Measurements from ENCODE around the gene CACNA1D.

The CACNA1D gene

GRCh38 chr3:53677413-53677812, 183.0 kb downstream of the CACNA1D start:
- in situ Hi-C loops (cut with HindIII; ENCODE audit: low sequenced_read_pairs) = no loop called here

GRCh38 chr3:53680028-53680427, 185.6 kb downstream of the CACNA1D start:
- in situ Hi-C loops (cut with HindIII; ENCODE audit: low sequenced_read_pairs) = no loop called here

- in situ Hi-C loops (cut with HindIII; ENCODE audit: low sequenced_read_pairs) = no loop called here
These were observed 188.4 kb downstream of the CACNA1D start for GRCh38 chr3:53682807-53683206.

- in situ Hi-C loops (cut with HindIII; ENCODE audit: low sequenced_read_pairs) = no loop called here
These were observed 193.7 kb downstream of the CACNA1D start for GRCh38 chr3:53688066-53688465.

GRCh38 chr3:53688989-53689388, 194.6 kb downstream of the CACNA1D start:
- in situ Hi-C loops (cut with HindIII; ENCODE audit: low sequenced_read_pairs) = no loop called here

- in situ Hi-C loops (cut with HindIII; ENCODE audit: low sequenced_read_pairs) = no loop called here
These were observed 195.3 kb downstream of the CACNA1D start for GRCh38 chr3:53689681-53690080.

- in situ Hi-C loops (cut with HindIII; ENCODE audit: low sequenced_read_pairs) = no loop called here
These were observed 196.1 kb downstream of the CACNA1D start for GRCh38 chr3:53690521-53690920.

- in situ Hi-C loops (cut with HindIII; ENCODE audit: low sequenced_read_pairs) = no loop called here
These were observed 196.9 kb downstream of the CACNA1D start for GRCh38 chr3:53691349-53691748.

- in situ Hi-C loops (cut with HindIII; ENCODE audit: low sequenced_read_pairs) = no loop called here
These were observed 197.5 kb downstream of the CACNA1D start for GRCh38 chr3:53691885-53692284.

- in situ Hi-C loops (cut with HindIII; ENCODE audit: low sequenced_read_pairs) = no loop called here
These were observed 199.0 kb downstream of the CACNA1D start for GRCh38 chr3:53693451-53693850.

- in situ Hi-C loops (cut with HindIII; ENCODE audit: low sequenced_read_pairs) = no loop called here
These were observed 199.6 kb downstream of the CACNA1D start for GRCh38 chr3:53694046-53694445.

- in situ Hi-C loops (cut with HindIII; ENCODE audit: low sequenced_read_pairs) = no loop called here
These were observed 200.4 kb downstream of the CACNA1D start for GRCh38 chr3:53694666-53695323.

- in situ Hi-C loops (cut with HindIII; ENCODE audit: low sequenced_read_pairs) = no loop called here
These were observed 200.9 kb downstream of the CACNA1D start for GRCh38 chr3:53695324-53695690.

GRCh38 chr3:53696401-53697172, 202.2 kb downstream of the CACNA1D start:
- in situ Hi-C loops (cut with HindIII; ENCODE audit: low sequenced_read_pairs) = no loop called here

- in situ Hi-C loops (cut with HindIII; ENCODE audit: low sequenced_read_pairs) = no loop called here
These were observed 206.0 kb downstream of the CACNA1D start for GRCh38 chr3:53700441-53700840.

- in situ Hi-C loops (cut with HindIII; ENCODE audit: low sequenced_read_pairs) = no loop called here
These were observed 208.5 kb downstream of the CACNA1D start for GRCh38 chr3:53702776-53703530.

GRCh38 chr3:53703630-53704362, 209.4 kb downstream of the CACNA1D start:
- in situ Hi-C loops (cut with HindIII; ENCODE audit: low sequenced_read_pairs) = no loop called here

- in situ Hi-C loops (cut with HindIII; ENCODE audit: low sequenced_read_pairs) = no loop called here
These were observed 209.9 kb downstream of the CACNA1D start for GRCh38 chr3:53704363-53704725.

- in situ Hi-C loops (cut with HindIII; ENCODE audit: low sequenced_read_pairs) = no loop called here
These were observed 210.8 kb downstream of the CACNA1D start for GRCh38 chr3:53705024-53705745.

GRCh38 chr3:53705774-53706173, 211.4 kb downstream of the CACNA1D start:
- in situ Hi-C loops (cut with HindIII; ENCODE audit: low sequenced_read_pairs) = no loop called here

- in situ Hi-C loops (cut with HindIII; ENCODE audit: low sequenced_read_pairs) = no loop called here
These were observed 212.8 kb downstream of the CACNA1D start for GRCh38 chr3:53707222-53707621.

Measured in endothelial cell of hepatic sinusoid (primary cell).